ENCODE measurements around the gene SP6.

SP6 gene

GRCh38 chr17:47895856-47896671 is 45.1 kb upstream of the SP6 start, which contains the start of gene SP2:
TSS of gene SP2 (plus strand) at chr17:47896236. CDS start at chr17:47896287, 51 bp downstream.
- Histone ChIP-seq H3K4ac (ENCODE audit: low read depth, low read length) (peak within 1 kb of the TSS; percentile 83), H3K4me3 (ENCODE audit: low read length) (peak within 1 kb of the TSS; percentile 97), H3K79me2 (ENCODE audit: control insufficient read depth, insufficient read depth, low read length) (peaks cover 2% of the 10 kb centered on the region), H4K8ac (ENCODE audit: low read depth, low read length) (peak within 1 kb of the TSS; percentile 41), H3K27me3 (ENCODE audit: insufficient read depth, low read length, poor library complexity) (no peaks in the 10 kb centered on the region), H3K18ac (ENCODE audit: low read length) (peak within 1 kb of the TSS; percentile 95), H4K5ac (ENCODE audit: low read length) (no peak within 1 kb of the TSS), H3K27ac (ENCODE audit: low read depth, low read length) (peak within 1 kb of the TSS; percentile 42), H2BK5ac (ENCODE audit: low read length) (peak within 1 kb of the TSS; percentile 52), H3K79me1 (ENCODE audit: low read length) (peaks cover 2% of the 10 kb centered on the region), H3K36me3 (ENCODE audit: control insufficient read depth, insufficient read depth, low read length) (no peaks in the 10 kb centered on the region), H2BK15ac (replicated peaks; ENCODE audit: low read depth) (no peak within 1 kb of the TSS), H3K4me2 (ENCODE audit: low read length) (peak within 1 kb of the TSS; percentile 90), H3K4me1 (ENCODE audit: control insufficient read depth, low read depth, low read length) (no peaks in the 10 kb centered on the region), H2BK120ac (ENCODE audit: low read depth, low read length) (peak within 1 kb of the TSS; percentile 89), H3K9ac (ENCODE audit: low read length) (peak within 1 kb of the TSS; percentile 96), H3K23ac (ENCODE audit: low read length) (peak within 1 kb of the TSS; percentile 76), H3K56ac (ENCODE audit: low read length) (peak within 1 kb of the TSS; percentile 97), H2AK5ac (ENCODE audit: low read length) (no peak within 1 kb of the TSS)
- no CpG with 5 or more reads among the region's 70 CpGs for WGBS (ENCODE audit: extremely low coverage, insufficient coverage, low lambda C conversion rate)
- peak; percentile 100 for DNase-seq

GRCh38 chr17:47895347-47895855 is 44.4 kb upstream of the SP6 start:
- H3K27ac ChIP-seq (ENCODE audit: low read depth, low read length), result no peak overlapping the region
- H3K23ac ChIP-seq (ENCODE audit: low read length), result no peak overlapping the region
- no peaks in the 10 kb centered on the region for H3K36me3 ChIP-seq (ENCODE audit: control insufficient read depth, insufficient read depth, low read length)
- peak overlapping the region; percentile 90 for H3K4me2 ChIP-seq (ENCODE audit: low read length)
- peaks cover 2% of the 10 kb centered on the region for H3K79me1 ChIP-seq (ENCODE audit: low read length)
- peak overlapping the region; percentile 78 for H3K9ac ChIP-seq (ENCODE audit: low read length)
- no peak overlapping the region for H2BK5ac ChIP-seq (ENCODE audit: low read length)
- no peak overlapping the region for H3K4ac ChIP-seq (ENCODE audit: low read depth, low read length)
- no peak overlapping the region for H4K5ac ChIP-seq (ENCODE audit: low read length)
- H3K27me3 ChIP-seq (ENCODE audit: insufficient read depth, low read length, poor library complexity), result no peaks in the 10 kb centered on the region
- H2BK15ac ChIP-seq (replicated peaks; ENCODE audit: low read depth), result no peak overlapping the region
- WGBS (ENCODE audit: extremely low coverage, insufficient coverage, low lambda C conversion rate), result no CpG with 5 or more reads among the region's 25 CpGs
- H3K79me2 ChIP-seq (ENCODE audit: control insufficient read depth, insufficient read depth, low read length), result peaks cover 2% of the 10 kb centered on the region
- peak overlapping the region; percentile 47 for H3K4me3 ChIP-seq (ENCODE audit: low read length)
- H3K4me1 ChIP-seq (ENCODE audit: control insufficient read depth, low read depth, low read length), result no peaks in the 10 kb centered on the region
- H2BK120ac ChIP-seq (ENCODE audit: low read depth, low read length), result no peak overlapping the region
- H3K56ac ChIP-seq (ENCODE audit: low read length), result peak overlapping the region; percentile 86
- no peak overlapping the region for H3K18ac ChIP-seq (ENCODE audit: low read length)
- no peak for DNase-seq
- H4K8ac ChIP-seq (ENCODE audit: low read depth, low read length), result no peak overlapping the region
- H2AK5ac ChIP-seq (ENCODE audit: low read length), result no peak overlapping the region

GRCh38 chr17:47894498-47895346 is 43.8 kb upstream of the SP6 start:
- no peak overlapping the region for H3K27ac ChIP-seq (ENCODE audit: low read depth, low read length)
- H3K79me1 ChIP-seq (ENCODE audit: low read length), result peaks cover 2% of the 10 kb centered on the region
- H3K9ac ChIP-seq (ENCODE audit: low read length), result peak overlapping the region; percentile 78
- no peaks in the 10 kb centered on the region for H3K4me1 ChIP-seq (ENCODE audit: control insufficient read depth, low read depth, low read length)
- no peak overlapping the region for H3K4ac ChIP-seq (ENCODE audit: low read depth, low read length)
- no peak overlapping the region for H3K18ac ChIP-seq (ENCODE audit: low read length)
- H3K4me2 ChIP-seq (ENCODE audit: low read length), result peak overlapping the region; percentile 90
- H3K79me2 ChIP-seq (ENCODE audit: control insufficient read depth, insufficient read depth, low read length), result peaks cover 2% of the 10 kb centered on the region
- H3K36me3 ChIP-seq (ENCODE audit: control insufficient read depth, insufficient read depth, low read length), result no peaks in the 10 kb centered on the region
- H3K56ac ChIP-seq (ENCODE audit: low read length), result peak overlapping the region; percentile 86
- H2BK5ac ChIP-seq (ENCODE audit: low read length), result no peak overlapping the region
- H2AK5ac ChIP-seq (ENCODE audit: low read length), result no peak overlapping the region
- DNase-seq, result peak; percentile 38
- no peak overlapping the region for H3K23ac ChIP-seq (ENCODE audit: low read length)
- H4K5ac ChIP-seq (ENCODE audit: low read length), result no peak overlapping the region
- no peak overlapping the region for H2BK15ac ChIP-seq (replicated peaks; ENCODE audit: low read depth)
- H3K4me3 ChIP-seq (ENCODE audit: low read length), result peak overlapping the region; percentile 47
- H2BK120ac ChIP-seq (ENCODE audit: low read depth, low read length), result no peak overlapping the region
- H3K27me3 ChIP-seq (ENCODE audit: insufficient read depth, low read length, poor library complexity), result no peaks in the 10 kb centered on the region
- WGBS (ENCODE audit: extremely low coverage, insufficient coverage, low lambda C conversion rate), result no CpG with 5 or more reads among the region's 11 CpGs
- H4K8ac ChIP-seq (ENCODE audit: low read depth, low read length), result no peak overlapping the region

DNA sequence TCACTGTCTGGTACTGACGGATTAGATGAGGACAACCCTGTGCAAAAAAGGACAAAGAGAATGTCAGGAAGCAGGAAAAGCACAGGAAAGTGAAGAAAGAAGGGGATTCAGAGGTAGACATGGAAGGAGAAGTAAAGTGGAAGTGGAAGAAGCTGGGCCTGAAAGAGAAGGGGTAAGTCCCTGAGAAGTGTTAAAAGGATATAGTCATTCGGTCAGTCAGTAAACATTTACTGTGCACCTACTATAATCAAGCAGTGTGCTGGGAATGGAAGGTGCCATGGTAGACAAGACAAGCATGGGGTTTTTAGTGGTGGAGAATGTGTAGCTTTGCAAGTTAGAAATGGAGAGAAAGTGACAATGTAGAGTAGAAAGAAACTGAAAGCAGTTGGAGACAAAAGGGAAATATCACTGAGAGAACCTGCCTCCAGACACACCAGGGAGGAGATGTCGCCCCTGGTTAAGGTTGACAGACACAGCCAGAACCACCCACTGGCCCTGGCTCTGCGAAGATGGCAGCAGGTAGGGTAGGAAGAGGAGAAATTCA is 40.7 kb upstream of the SP6 start:
- H3K79me2 ChIP-seq (ENCODE audit: control insufficient read depth, insufficient read depth, low read length), result no peaks in the 10 kb centered on the region
- no CpG with 5 or more reads among the region's 4 CpGs for WGBS (ENCODE audit: extremely low coverage, insufficient coverage, low lambda C conversion rate)
- H2BK120ac ChIP-seq (ENCODE audit: low read depth, low read length), result no peak overlapping the region
- H2AK5ac ChIP-seq (ENCODE audit: low read length), result no peak overlapping the region
- H3K4ac ChIP-seq (ENCODE audit: low read depth, low read length), result no peak overlapping the region
- no peak overlapping the region for H3K4me3 ChIP-seq (ENCODE audit: low read length)
- DNase-seq, result no peak
- no peak overlapping the region for H3K23ac ChIP-seq (ENCODE audit: low read length)
- H3K27me3 ChIP-seq (ENCODE audit: insufficient read depth, low read length, poor library complexity), result no peaks in the 10 kb centered on the region
- no peak overlapping the region for H2BK15ac ChIP-seq (replicated peaks; ENCODE audit: low read depth)
- H2BK5ac ChIP-seq (ENCODE audit: low read length), result no peak overlapping the region
- H3K9ac ChIP-seq (ENCODE audit: low read length), result no peak overlapping the region
- no peak overlapping the region for H3K56ac ChIP-seq (ENCODE audit: low read length)
- H4K8ac ChIP-seq (ENCODE audit: low read depth, low read length), result no peak overlapping the region
- no peaks in the 10 kb centered on the region for H3K79me1 ChIP-seq (ENCODE audit: low read length)
- H3K27ac ChIP-seq (ENCODE audit: low read depth, low read length), result no peak overlapping the region
- no peak overlapping the region for H3K18ac ChIP-seq (ENCODE audit: low read length)
- H3K36me3 ChIP-seq (ENCODE audit: control insufficient read depth, insufficient read depth, low read length), result no peaks in the 10 kb centered on the region
- no peaks in the 10 kb centered on the region for H3K4me1 ChIP-seq (ENCODE audit: control insufficient read depth, low read depth, low read length)
- H3K4me2 ChIP-seq (ENCODE audit: low read length), result no peak overlapping the region
- no peak overlapping the region for H4K5ac ChIP-seq (ENCODE audit: low read length)

- no CpG with 5 or more reads among the region's 11 CpGs for WGBS (ENCODE audit: extremely low coverage, insufficient coverage, low lambda C conversion rate)
- Histone ChIP-seq H2BK120ac (ENCODE audit: low read depth, low read length) (no peak overlapping the region), H3K23ac (ENCODE audit: low read length) (no peak overlapping the region), H3K4me2 (ENCODE audit: low read length) (no peak overlapping the region), H3K36me3 (ENCODE audit: control insufficient read depth, insufficient read depth, low read length) (no peaks in the 10 kb centered on the region), H4K5ac (ENCODE audit: low read length) (no peak overlapping the region), H3K79me2 (ENCODE audit: control insufficient read depth, insufficient read depth, low read length) (no peaks in the 10 kb centered on the region), H3K18ac (ENCODE audit: low read length) (no peak overlapping the region), H3K27ac (ENCODE audit: low read depth, low read length) (no peak overlapping the region), H3K4ac (ENCODE audit: low read depth, low read length) (no peak overlapping the region), H3K56ac (ENCODE audit: low read length) (peak overlapping the region; percentile 73), H3K4me1 (ENCODE audit: control insufficient read depth, low read depth, low read length) (peaks cover 5% of the 10 kb centered on the region), H3K79me1 (ENCODE audit: low read length) (no peaks in the 10 kb centered on the region), H3K4me3 (ENCODE audit: low read length) (no peak overlapping the region), H4K8ac (ENCODE audit: low read depth, low read length) (no peak overlapping the region), H2BK5ac (ENCODE audit: low read length) (no peak overlapping the region), H3K27me3 (ENCODE audit: insufficient read depth, low read length, poor library complexity) (no peaks in the 10 kb centered on the region), H3K9ac (ENCODE audit: low read length) (peak overlapping the region; percentile 34), H2BK15ac (replicated peaks; ENCODE audit: low read depth) (no peak overlapping the region), H2AK5ac (ENCODE audit: low read length) (no peak overlapping the region)
- peak; percentile 90 for DNase-seq
Observed at GRCh38 chr17:47889734-47890529, 39.0 kb upstream of the SP6 start.

Measured in mesendoderm (in vitro differentiated cells).